HG02870 (cell line): ENCODE results near the gene RNU4-1.

ENCODE experiments used
- ATAC-seq: cut with Tn5 transposase; IDR thresholded peaks from one replicate; pipeline ENCODE4 v1.9.1; 2021; ENCODE audit warnings: mild to moderate bottlenecking, moderate library complexity; ENCODE audit not compliant: unreplicated experiment

RNU4-1 gene

DNA sequence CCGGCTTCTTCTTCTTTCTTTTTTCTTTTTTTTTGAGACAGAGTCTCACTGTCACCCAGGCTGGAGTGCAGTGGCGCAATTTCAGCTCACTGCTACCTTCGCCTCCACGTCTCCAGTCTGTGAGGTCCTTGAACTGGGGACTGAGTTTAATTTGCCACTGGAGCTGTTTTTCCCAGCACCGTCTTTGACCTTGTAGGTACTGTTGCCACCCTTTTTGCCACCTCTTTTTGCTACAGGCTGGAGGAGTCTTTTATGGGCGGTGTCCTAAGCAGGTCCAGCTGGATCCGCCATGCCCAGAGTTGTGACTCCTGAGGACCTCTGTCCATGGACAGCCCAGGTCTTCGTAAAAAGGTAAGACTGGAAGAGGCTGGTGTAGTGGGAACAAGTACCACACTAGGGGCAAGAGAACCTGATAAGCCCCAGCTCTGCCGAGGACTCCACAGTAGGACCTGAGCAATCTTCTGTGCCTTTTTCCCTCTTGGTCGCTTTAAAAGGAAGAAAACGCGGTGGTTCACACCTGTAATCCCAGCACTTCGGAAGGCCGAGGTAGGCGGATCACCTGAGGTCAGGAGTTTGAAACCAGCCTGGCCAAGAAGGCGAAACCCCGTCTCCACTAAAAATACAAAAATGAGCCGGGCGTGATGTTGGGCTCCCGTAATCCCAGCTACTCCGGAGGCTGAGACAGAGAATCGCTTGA lies 2.3 kb downstream of the RNU4-1 start:
- ATAC-seq, result no peak

- no peak for ATAC-seq
Observed at GRCh38 chr12:120287491-120287890, 5.5 kb downstream of the RNU4-1 start.

DNA sequence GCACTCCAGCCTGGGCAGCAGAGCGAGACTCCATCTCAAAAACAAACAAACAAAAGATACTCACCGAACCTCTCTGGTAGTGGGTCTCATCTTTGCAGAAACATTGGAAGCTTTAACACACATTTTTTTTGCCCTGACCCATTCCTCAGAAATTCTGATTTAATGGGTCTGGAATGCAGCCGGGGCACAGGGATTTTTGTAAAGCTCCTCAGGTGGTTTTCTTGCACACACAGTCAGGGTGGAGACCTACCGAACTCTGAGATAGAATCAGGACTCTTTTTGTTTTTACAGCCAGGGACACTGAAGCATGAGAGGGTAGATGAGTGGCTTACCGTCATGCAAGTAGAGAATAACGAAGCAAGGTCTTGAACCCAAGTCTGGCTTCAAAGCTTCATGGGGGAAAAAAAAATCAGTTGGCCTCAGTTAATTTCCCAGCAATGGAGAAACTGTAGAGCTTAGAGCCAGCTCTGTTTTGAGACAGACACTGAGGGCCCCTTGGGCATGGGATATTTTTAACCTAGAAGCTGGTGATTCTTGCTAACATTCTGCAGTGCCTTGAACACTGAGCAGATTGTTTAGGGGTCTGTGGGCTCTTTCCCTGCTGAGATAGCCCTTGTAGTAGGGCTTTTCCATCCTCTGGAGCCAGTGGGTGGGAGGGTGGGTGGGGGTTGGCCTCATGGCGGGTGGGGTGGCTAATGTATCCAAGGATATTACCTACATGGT lies 6.1 kb downstream of the RNU4-1 start:
- no peak for ATAC-seq

DNA sequence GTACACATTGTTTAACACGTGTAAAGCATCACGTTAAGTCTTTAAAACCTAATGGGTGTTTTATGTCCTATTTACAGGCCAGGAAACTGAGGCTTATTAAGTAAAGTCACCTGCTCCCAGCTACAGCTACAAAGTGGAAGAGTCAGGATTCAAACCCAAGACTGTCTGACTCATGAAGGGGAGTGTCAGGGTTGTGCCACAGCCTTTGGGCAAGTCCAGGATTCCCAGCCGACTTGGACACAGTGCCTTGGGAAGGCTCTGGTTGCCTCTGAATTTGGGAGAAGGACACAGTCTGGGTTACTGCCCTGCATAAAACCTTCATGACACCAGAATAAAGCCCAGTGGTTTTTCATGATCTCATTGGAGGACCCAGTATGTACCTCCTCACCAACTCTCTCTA lies 8.7 kb downstream of the RNU4-1 start:
- no peak for ATAC-seq

DNA sequence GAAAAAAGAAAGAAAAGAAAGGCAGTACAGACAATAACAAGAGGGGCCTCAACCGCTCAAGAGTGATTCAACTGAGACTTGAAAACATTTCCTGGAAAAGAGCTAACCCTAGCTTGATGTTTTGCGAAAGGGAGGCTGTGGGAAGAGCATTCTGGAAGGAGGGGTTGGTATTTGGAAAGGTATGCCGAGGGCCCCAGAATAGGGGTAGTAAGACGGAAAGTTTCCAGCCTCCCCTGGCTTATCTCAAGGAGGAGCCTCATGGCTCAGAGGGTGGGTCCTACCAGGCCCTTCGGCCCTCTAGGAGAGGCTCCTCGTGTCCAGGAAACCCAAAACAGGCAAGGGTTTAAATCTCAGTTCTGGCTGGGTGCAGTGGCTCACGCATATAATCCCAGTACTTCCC lies 9.7 kb downstream of the RNU4-1 start:
- no peak for ATAC-seq

GRCh38 chr12:120278137-120279069 lies 14.6 kb downstream of the RNU4-1 start:
- no peak for ATAC-seq

- ATAC-seq, result no peak
Observed at GRCh38 chr12:120276734-120277133, 16.3 kb downstream of the RNU4-1 start.

DNA sequence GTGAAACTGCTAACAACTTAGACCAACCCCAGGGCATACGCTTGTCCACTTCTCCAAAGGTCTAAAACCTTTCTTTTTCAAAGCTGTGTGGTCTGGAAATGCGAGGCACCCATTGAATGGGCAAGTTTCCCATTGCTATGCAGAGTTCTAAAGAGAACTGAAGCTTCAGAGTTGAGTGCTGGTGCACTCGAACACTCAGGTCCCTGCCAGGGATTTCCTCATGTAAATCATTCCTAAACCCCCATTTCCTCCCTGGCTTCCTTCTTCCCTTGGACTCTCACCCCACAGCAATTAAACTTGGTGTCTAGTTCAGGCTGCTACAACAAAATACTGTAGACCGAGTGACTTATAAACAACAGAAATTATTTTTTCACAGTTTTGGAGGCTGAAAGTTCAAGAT lies 25.3 kb downstream of the RNU4-1 start:
- ATAC-seq, result no peak

DNA sequence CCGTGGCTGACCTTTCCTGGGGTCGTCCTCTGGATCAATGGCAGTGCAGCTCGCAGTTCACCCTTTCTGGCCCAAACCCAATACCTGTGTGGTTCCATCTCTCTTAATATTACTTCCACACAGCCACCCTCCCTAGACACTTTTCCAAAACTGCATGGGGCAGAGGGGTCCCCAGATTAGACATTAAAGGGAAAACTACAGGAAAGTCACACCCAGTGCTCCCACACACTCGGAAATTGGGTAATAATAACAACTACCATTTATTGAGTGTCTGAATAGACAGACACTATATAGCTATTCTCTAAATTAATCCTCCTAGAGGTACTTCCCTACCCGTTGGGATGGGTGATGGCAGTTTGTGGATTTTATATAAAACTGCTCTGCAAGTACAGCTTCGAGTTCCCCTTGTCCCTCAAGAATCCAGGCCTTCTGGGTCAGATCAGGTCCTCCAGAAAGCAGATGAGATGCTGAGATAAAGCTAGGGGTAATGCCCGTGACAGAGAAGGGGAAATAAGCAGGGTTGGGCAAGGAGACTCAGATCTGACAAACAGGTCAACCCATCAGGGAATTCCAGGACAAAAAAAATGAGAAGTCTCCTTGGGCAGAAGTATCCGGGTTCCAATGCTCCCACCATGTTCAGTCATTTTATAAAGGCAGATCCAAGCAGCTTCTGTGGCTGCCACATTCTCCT lies 26.7 kb downstream of the RNU4-1 start:
- ATAC-seq, result no peak

DNA sequence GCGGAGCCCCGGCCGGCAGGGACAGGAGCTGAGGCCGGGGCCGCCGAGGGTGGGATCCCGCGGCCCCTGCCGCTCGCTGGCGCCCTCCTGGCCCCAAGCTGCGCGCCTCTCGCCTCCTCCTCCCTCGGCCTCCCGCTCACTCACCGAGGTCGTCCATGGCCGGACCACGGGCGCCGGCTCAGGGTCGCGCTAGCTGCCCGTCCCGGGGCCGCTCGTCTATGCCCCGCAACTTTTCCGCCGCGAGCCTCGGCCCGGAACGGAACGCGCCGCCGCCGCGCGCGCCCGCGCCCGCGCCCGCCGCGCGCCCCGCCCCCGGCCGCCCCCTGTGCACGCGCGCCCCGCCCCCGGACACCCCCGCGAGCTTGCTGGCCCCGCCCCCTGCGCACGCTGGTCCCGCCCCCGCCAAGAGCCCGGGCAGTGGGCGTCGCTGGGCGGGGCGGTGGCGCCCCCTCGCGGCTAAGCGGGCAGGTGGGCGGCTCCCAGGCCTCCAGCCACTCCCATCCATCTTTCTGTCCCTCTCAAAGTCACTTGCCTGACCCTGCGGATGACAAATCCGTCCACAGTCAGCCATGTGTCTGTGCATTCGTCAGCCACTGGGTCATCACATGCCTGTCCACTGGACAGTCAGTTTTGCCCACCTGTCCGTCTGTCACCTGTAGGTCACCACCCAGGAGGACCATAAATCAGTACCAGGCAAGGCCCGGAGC lies 27.4 kb downstream of the RNU4-1 start, which contains the start of gene PXN:
Gene PXN, minus strand, starts transcription at position 258 of the 707 bp plus-strand sequence. Its CDS starts 101 bp downstream, at position 157.
- peak; percentile 72 for ATAC-seq

GRCh38 chr12:120264904-120265472 lies 28.0 kb downstream of the RNU4-1 start:
- ATAC-seq, result no peak

DNA sequence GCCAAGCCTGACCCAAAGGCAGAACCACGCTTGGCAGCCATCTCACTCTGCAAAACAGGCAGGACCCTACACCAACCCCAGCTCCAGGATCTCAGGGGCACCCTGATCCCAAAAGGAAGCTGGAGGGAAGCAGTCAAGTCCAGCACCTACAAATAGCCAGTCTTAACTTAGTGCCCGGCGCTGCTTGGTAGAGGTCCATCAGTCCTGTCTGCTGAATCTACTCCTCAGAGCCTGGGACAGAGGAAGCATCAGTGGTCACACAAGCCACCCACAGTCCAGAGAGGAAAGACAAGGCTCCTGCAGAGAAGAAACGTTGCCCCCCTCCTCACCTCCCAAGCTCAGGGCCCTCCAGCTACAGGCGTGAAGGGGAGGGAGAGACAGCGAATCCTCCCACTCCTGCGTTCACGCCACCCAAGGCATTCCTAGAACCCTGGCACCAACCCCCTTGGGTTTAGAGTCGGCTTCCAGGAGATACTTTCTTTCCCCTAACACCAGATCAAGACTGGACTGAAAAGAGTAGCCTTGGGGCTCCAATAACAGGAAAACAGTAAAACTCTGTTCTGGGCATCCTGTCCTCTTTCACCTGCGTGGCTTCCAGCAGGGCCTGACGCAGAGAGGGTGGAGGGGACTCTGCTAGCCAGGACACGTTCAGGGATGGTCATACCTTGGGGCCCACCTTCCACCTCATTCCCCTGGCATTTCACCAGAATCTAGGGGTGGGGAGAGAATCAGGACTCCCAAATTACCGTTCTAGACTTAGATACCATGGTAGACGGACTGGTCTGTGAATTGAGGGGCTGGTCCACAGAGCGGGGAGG lies 28.7 kb downstream of the RNU4-1 start:
- no peak for ATAC-seq

DNA sequence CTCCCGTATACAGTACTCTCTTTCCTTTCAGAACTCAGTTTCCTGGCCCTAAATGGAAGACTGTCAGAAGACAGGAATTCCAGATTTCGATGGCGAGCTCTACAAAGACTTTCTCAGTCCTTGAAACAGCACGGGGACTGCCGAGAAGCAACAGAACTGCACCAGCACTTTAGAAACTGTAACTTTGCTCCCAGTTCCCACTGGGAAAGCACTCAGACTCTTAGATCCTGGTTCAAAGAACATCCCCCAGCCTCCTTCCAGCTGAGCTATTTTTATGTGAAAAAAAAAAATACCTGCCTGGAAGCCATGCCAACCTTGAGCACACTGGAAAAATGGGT lies 29.3 kb downstream of the RNU4-1 start:
- ATAC-seq, result no peak

DNA sequence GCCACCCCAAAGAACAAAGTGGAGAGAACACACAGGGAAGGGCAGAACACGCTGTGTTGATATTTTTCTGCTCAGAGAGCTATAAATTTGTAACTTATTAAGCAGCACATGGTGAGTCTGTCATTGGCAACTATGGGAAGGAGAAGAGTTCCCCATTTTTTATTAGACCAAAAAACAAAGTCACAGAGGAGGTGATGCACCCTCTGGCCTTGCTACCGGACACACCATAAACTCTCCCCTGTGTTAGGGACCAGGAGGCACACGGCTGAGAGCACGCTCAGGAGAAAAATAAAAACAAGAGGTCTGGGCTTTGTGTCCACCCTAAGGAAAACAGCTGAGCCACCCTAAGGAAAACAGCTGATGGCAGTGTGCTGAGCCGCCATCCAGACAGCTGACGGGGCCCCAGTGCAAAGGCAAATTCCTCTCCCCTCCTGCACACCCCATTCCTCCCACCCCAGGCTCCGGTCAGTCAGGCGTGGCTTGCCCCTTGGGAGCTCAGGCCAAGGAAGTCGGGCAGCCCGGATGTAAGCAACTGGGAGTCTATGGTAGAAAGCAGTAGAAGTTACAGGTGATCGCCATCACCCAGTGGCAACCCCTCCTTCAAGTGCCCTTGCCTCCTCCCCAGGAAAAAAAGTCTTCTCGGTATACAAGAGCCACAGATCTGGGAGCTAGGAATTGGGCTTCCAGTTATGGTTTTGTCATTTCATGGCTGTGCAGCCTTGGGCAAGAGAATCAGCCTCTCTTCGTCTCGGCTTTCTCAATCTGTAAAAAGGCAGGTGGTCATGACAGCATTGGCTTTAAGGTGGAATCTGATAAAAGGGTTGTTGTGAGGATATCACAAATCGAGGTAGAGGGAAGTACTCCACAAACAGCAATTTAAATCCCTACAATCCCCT lies 29.9 kb downstream of the RNU4-1 start:
- ATAC-seq, result no peak

- ATAC-seq, result no peak
Observed at GRCh38 chr12:120261951-120262851, 30.8 kb downstream of the RNU4-1 start.

- ATAC-seq, result no peak
Observed at GRCh38 chr12:120260607-120261006, 32.4 kb downstream of the RNU4-1 start.
